ENCODE measurements around the gene ATP7A. TPM values are rescaled to one million over a fixed set of nuclear protein-coding genes. Genes with fewer than 3 reads are reported as not detected.

ATP7A gene
- total RNA-seq, 1 donor from 2014 or later, result 11.1 TPM

DNA sequence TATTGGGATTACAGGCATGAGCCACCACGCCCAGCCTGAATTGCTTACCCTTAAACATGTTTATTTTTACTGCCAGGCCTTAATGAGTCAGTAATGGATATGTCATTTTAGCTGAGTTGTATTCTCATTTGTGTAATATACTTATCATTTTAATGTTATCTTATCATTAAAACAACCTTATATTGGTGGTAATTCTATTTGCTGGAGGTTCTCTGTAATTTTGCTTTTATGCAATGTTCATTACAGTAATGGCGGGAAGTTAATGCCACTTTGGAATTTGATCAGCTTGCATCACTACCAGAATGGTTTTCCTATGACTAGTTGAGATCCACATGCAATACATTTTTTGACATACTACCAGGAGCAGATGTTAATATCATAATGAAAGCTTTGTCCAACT is 65.3 kb downstream of the ATP7A start:
- TF ChIP-seq, protein P1, sequence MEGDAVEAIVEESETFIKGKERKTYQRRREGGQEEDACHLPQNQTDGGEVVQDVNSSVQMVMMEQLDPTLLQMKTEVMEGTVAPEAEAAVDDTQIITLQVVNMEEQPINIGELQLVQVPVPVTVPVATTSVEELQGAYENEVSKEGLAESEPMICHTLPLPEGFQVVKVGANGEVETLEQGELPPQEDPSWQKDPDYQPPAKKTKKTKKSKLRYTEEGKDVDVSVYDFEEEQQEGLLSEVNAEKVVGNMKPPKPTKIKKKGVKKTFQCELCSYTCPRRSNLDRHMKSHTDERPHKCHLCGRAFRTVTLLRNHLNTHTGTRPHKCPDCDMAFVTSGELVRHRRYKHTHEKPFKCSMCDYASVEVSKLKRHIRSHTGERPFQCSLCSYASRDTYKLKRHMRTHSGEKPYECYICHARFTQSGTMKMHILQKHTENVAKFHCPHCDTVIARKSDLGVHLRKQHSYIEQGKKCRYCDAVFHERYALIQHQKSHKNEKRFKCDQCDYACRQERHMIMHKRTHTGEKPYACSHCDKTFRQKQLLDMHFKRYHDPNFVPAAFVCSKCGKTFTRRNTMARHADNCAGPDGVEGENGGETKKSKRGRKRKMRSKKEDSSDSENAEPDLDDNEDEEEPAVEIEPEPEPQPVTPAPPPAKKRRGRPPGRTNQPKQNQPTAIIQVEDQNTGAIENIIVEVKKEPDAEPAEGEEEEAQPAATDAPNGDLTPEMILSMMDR (conservative IDR thresholded peaks at IDR 0.05), result no peak
- Mint-ChIP-seq H3K9me3 (no peaks in the 10 kb centered on the region), H3K27me3 (no peaks in the 10 kb centered on the region), H3K4me3 (no peak overlapping the region), H3K36me3 (no peaks in the 10 kb centered on the region), H3K4me1 (ENCODE audit: unreplicated experiment) (no peaks in the 10 kb centered on the region), H3K27ac (no peak overlapping the region)
- no peak for DNase-seq (ENCODE audit: extremely low spot score, unreplicated experiment)

DNA sequence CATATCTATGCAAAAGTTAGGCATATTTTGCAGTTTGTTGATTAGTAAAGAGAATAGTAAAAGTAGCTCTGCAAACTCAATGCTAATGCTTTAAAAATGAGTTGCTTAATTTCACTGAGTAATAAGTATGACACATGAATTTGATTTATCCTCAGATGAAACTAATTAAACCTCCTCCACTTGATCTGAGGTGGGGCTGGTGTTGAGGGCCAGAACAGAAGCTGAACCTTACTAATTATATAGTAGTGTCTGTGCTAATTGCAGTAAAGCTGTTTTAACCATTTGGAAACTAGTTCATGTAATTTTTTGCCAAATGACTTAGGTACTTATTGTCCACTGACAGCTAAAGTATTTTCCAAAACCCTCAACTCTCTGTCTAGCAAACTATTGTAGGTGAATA is 66.6 kb downstream of the ATP7A start:
- no peak for DNase-seq (ENCODE audit: extremely low spot score, unreplicated experiment)
- Mint-ChIP-seq H3K4me3 (no peak overlapping the region), H3K27ac (no peak overlapping the region), H3K27me3 (no peaks in the 10 kb centered on the region), H3K4me1 (ENCODE audit: unreplicated experiment) (no peaks in the 10 kb centered on the region), H3K36me3 (no peaks in the 10 kb centered on the region), H3K9me3 (no peaks in the 10 kb centered on the region)
- TF ChIP-seq, protein P1 (conservative IDR thresholded peaks at IDR 0.05), result no peak

DNA sequence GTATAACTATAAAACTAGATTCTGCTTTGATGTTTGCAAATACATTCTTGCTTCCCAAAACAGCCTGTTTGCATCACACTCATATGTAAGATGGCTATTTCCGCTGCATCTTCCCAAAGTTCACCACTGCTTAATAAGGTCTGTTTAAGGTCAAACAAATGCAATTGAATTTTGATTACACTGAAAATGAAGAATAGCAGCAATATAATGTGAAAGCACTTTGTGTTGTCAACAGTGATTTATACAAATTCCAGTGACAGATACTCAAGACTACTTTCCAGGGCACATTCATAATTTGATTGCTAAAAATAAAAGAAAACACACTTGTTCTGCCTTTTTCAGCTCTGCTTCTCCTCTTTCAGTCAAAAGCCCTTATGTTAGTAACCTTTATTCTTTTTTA is 67.0 kb downstream of the ATP7A start:
- TF ChIP-seq, protein P1 (conservative IDR thresholded peaks at IDR 0.05), result no peak
- H3K27me3 Mint-ChIP-seq, result no peaks in the 10 kb centered on the region
- no peak overlapping the region for H3K27ac Mint-ChIP-seq
- H3K9me3 Mint-ChIP-seq, result no peaks in the 10 kb centered on the region
- no peak for DNase-seq (ENCODE audit: extremely low spot score, unreplicated experiment)
- H3K36me3 Mint-ChIP-seq, result no peaks in the 10 kb centered on the region
- no peak overlapping the region for H3K4me3 Mint-ChIP-seq
- H3K4me1 Mint-ChIP-seq (ENCODE audit: unreplicated experiment), result no peaks in the 10 kb centered on the region

DNA sequence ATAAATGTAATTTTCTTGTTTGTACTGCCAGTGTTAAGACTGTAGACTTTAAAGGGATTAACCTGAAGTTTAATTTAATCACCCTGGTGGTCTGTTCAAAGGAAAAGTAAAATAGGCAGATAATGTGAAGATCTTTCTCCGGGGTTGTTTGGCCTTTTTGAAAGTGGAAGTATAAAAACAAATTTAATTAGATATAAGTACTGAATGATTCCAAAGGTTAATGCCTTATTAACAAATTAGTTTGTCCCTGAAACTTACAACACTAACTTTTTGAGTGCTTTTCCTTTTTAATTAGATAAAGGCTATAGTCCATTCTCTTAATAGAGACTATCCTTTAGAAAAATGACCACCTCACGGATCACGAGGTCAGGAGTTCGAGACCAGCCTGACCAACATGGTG is 69.4 kb downstream of the ATP7A start:
- Mint-ChIP-seq H3K9me3 (no peaks in the 10 kb centered on the region), H3K27ac (no peak overlapping the region), H3K27me3 (no peaks in the 10 kb centered on the region), H3K36me3 (no peaks in the 10 kb centered on the region), H3K4me1 (ENCODE audit: unreplicated experiment) (no peaks in the 10 kb centered on the region), H3K4me3 (no peak overlapping the region)
- TF ChIP-seq, protein P1 (conservative IDR thresholded peaks at IDR 0.05), result no peak
- no peak for DNase-seq (ENCODE audit: extremely low spot score, unreplicated experiment)

DNA sequence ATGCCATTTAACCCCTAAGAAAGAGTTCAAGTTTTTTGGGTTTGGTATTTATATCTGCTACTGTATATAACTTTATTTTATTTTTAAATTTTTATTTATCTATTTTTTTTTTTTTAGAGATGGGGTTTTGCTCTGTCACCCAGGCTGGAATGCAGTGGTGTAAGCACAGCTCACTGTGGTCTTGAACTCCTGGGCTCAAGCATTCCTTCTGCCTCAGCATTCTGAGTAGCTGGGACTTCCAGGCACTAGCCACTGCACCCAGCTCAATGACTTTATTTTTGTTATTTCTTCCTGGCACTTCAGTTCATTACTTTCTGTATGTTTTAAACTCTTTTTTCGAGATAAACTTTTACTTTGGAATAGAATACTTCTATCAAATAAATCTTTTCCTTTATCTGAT is 101.4 kb downstream of the ATP7A start:
- no peaks in the 10 kb centered on the region for H3K36me3 Mint-ChIP-seq
- no peaks in the 10 kb centered on the region for H3K4me1 Mint-ChIP-seq (ENCODE audit: unreplicated experiment)
- TF ChIP-seq, protein P1 (conservative IDR thresholded peaks at IDR 0.05), result no peak
- H3K9me3 Mint-ChIP-seq, result peaks cover 6% of the 10 kb centered on the region
- no peaks in the 10 kb centered on the region for H3K27me3 Mint-ChIP-seq
- no peak overlapping the region for H3K27ac Mint-ChIP-seq
- no peak for DNase-seq (ENCODE audit: extremely low spot score, unreplicated experiment)
- no peak overlapping the region for H3K4me3 Mint-ChIP-seq

All from type B pancreatic cell (in vitro differentiated cells).